ENCODE results near the gene S100PBP.
"Not testable (repeated sequence)": the region's sequence is repeated elsewhere in the genome, so short reads cannot be mapped to it uniquely, and the experiment has no call there.

Gene S100PBP

GRCh38 chr1:32786856-32787255, 30.6 kb upstream of the S100PBP start:
- DNase-seq = no peak

DNA sequence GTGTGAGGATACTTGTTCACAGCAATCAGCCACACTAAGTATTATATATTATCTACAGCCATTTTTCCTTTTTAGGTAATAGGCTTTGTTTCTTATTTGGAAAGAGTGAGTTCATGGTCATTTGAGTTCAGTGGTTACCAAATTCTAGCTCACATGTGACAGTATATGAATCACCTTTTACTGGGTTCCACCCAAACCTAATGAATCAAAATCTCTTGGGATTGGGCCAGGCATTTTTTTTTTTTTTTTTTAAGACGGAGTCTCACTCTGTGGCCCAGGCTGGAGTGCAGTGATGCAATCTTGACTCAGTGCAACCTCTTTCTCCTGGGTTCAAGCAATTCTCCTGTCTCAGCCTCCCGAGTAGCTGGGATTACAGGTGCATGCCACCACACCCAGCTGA, 28.1 kb upstream of the S100PBP start:
- not testable (repeated sequence) for DNase-seq

DNA sequence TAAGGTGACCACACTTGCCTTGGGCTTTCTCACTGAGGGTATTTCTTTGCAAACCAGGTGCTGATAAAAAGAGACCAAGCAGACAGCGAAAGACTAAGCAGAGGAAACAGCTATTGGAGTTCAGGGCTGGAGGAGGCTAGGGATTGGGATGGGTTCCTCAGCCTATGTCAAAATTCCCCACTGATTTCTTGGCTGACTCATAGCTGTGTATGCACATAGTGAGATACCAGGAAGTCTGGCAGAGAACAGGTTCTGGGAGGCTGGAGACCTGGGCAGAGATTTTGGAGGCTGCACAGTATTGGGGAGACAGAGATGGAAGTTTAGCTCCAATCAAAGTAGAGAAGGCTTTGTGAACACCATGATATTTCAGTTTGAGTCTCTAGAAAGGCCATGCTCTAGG, 25.6 kb upstream of the S100PBP start:
- no peak for DNase-seq

GRCh38 chr1:32795763-32796162, 21.7 kb upstream of the S100PBP start:
- not testable (repeated sequence) for DNase-seq

DNA sequence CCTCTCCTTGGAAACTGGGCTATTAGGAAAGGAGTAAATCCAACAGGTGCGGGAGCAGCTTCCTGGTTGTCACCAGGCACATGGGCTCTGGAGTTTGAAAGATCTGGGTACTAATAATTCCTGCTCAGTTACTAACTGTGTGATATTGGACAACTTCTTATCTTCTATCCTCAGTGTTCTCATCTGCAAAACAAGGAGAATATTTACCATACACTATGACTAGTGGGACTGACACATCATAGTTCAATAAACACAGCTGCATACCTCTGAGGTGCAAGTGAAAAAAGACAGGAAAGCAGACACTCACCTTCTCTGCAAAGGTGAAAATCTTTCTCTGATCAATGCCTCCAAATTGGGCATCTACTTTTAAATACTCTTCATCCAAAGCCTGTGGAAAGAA, 20.0 kb upstream of the S100PBP start:
- no peak for DNase-seq

GRCh38 chr1:32798191-32798590, 19.3 kb upstream of the S100PBP start:
- no peak for DNase-seq

- no peak for DNase-seq
These were observed 18.6 kb upstream of the S100PBP start for GRCh38 chr1:32798679-32799416.

DNA sequence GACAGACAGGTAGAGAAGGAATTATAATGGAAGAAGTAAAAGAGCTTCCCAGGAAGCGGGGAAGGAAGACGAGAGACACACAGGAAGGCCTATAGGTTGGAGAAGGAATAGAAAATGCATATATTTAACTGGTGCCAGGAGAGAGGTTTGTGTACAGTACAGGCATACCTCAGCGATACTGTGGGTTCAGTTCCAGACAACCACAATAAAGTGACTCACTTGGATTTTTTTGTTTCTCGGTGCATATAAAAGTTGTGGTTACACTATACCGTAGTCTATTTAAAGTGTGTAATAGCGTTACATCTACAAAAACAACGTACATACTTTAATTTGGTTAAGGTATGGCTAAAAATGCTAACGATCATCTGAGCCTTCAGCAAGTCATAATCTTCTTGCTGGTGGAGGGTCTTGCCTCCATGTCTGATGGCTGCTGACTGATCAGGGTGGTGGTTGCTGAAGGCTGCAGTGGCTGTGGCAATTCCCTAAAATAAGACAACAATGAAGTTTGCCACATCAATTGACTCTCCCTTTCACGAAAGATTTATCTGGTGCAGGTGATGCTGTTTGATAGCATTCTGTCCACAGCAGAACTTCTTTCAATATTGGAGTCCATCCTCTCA, 16.2 kb upstream of the S100PBP start:
- DNase-seq = no peak

DNA sequence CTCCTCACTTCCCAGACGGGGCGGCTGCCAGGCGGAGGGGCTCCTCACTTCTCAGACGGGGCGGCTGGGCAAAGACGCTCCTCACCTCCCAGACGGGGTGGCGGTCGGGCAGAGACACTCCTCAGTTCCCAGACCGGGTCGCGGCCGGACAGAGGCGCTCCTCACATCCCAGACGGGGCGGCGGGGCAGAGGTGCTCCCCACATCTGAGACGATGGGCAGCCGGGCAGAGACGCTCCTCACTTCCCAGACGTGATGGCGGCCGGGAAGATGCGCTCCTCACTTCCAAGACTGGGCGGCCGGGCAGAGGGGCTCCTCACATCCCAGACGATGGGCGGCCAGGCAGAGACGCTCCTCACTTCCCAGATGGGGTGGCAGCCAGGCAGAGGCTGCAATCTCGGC, 13.0 kb upstream of the S100PBP start:
- not testable (repeated sequence) for DNase-seq

DNA sequence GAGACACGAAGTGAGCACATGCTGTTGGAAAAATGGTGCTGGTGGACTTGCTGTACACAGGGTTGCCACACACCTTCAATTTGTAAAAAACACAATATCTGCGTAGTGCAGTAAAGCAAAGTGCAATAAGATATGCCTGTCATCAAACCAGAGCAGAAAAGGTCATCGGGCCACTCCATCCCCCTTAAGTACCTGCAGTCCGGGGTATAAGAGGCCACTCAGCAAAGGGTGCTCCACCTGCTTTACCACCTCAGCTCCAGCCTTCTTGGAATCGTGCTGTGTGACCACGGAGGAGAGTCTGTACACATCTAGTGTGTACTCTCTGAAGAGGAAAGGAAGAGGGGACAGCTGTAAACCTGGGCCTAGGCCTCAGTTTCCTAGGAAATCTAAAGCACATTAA, 11.2 kb upstream of the S100PBP start:
- DNase-seq = no peak

DNA sequence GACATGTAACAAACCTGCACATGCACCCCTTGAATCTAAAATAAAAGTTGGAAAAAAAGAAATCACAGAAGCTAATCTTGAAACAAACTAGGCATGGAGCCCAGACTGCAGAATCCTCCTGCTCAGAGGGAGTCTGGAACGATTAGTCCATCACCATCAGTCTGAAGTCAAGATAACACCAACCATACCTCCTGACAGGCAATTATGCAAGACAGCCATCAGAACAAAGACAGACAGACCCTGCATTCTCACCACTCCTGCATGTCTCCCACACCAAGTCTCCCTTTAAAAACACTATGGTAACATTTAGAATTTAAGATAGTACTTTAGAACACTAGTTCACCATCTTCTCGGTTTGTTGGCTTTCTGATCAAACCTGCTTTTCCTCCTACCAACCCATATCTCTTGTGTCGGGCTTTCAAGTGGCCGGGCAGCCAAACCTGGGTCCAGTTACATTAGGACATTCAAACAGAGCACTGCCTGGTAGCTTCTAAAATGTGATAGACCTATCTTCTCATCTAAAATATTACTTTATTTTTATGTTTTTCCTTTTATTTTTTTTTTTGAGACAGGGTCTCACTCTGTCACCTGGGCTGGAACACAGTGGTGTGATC, 10.4 kb upstream of the S100PBP start:
- no peak for DNase-seq

DNA sequence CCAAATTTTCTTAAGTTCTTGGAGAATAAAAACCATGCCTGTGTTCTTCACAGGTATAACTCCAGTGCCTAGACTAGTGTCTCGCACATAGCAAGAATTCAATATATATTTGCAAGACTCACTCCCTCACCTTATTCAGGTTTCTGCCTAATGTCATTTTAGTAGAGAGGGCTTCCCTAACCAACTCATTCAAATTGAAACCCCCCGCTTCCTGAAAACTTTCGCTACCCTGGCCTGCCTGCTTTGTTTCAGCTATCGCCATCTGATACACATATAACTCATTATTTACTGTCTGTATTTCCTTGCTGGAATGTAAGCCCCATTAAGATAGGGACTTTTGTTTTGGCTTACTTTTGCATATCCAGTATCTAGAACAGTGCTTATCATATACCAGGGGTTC, 8.9 kb upstream of the S100PBP start:
- DNase-seq = no peak

GRCh38 chr1:32810358-32810757, 7.1 kb upstream of the S100PBP start:
- no peak for DNase-seq

- DNase-seq = no peak
These were observed 6.2 kb upstream of the S100PBP start for GRCh38 chr1:32811265-32811664.

GRCh38 chr1:32811917-32812316, 5.5 kb upstream of the S100PBP start:
- DNase-seq = no peak

- no peak for DNase-seq
These were observed 3.3 kb upstream of the S100PBP start for GRCh38 chr1:32813941-32814739.

DNA sequence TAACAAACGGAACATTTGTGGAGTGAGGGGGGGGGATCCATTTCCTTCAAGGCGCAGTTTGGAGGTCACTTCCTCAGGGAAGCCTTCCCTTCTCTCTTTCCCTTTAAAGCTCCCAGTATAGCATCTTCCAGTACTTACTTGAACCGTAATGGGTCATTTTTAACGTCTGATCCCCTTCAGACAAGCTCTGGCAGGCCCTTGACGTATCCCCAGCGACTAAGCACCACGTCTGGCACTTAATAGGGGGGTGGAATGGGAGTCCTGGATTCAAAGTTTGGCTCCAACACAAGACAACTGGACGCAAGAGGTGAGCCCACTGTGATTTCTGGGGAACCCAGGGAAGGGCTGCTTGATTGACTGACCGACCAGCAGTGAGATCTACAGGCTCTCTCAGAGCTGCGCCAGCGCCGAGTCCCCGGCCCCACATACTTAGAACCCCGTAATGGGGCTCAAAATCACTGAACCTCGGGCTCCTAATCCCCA, 736 bp upstream of the S100PBP start:
- DNase-seq = no peak

DNA sequence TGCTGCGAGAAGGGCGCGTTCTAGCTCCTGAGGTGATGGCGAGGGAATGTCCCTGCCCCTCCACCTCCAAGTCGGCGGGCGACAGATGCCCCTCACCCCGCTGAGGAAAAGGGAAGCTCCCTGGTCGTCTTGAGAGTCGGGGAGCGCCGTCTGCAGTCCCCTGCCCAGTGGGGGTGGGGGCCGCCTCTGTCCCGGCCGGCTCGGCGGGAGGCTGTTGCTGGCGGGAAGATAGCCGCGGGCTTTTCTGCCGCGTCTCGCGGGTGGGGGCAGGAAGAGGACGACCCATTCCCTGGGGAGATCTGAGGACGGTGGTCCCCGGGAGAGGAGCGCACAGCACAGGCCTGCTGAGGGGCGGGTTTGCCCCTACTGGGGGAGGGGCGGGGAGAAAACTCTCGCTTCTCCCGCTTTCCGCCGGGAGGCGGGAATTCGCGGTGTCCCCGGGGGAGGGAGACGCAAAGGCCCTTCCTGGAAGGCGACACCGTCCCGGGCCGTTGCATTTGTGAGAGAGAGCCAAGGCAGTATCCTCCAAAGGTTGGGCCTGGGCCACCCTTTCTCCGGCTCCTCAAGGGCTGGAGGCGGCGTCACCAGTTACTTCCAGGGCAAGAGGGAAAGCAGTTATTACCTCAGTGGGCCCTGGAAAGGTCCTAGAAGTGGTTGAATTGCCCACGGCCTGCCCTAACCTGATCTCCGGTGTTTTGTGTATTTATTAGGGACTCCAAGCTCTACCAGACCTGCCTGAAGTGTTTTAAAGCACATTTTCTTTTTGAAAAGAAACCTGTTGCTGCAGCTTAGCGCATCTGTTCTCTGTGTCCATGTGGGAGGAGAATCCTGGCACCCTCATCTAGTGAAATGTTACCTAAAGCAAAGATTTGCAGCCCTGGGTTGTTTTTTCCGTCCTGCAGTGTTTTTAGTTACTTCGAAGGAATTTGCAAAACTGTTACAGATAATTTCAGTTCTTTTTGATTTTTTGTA, 648 bp downstream of the S100PBP start:
- DNase-seq = peak; percentile 65

DNA sequence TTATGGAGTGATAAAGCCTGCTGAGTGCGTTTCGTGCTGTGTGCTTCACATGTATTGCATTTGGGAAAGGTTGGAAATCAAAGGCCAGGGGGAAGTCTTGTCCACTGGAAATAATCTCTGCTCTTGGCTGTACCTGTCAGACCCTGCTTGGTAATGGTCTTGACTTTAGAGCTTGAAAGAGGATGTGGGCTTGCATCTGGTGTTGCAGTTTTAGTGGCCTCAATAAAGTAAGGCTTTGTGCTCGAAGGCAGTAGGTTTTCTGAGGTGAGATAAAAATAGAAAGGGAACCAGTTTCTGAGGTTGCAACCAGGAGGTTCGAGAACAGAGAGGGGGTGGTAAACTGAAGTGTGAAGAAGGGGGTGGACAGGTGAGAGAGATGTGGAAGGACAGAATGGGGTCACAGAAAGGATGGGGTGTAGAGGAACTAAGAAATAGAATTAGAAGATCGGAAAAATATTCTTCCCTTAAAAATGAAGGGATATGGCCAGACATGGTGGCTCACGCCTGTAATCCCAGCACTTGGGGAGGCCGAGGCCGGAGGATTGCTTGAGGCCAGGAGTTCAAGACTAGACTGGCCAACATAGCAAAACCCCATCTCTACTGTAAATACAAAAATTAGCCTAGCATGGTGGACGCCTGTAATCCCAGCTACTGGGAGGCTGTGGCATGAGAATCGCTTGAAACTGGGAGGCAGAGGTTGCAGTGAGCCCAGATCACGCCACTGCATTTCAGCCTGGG, 1.5 kb downstream of the S100PBP start:
- peak; percentile 49 for DNase-seq

GRCh38 chr1:32825181-32825580, 7.7 kb downstream of the S100PBP start:
- DNase-seq = no peak

DNA sequence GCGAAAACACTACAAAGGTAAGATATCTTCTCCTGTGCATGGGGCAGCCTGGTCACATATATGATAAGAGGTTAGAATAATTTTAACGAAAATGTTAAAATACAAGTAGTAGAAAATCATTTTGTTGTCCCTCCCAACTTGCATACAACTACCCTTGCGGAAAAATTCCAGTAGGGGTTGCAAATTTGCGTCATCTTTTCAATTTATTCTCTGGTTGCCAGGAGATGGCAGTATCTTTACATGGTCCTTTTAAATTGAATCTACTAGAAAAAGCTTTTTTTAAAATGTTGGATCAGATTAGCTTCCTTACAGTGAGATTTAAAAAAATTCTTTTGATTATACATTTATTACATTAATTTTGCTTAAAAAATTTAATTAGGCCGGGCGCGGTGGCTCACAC, 10.9 kb downstream of the S100PBP start:
- no peak for DNase-seq

Measured in NK-92 treated with Interleukin-12 subunit alpha and Interleukin-12 subunit beta, amount 100 ng/mL, for 24 hours (cell line).